AG08395 (cell line): ENCODE measurements around the gene VWCE.
"Not testable (repeated sequence)": the region's sequence is repeated elsewhere in the genome, so short reads cannot be mapped to it uniquely, and the experiment has no call there.

Experiments used
- DNase-seq: peaks from one replicate; pipeline ENCODE4 v3.0.0; 2012; ENCODE audit warnings: mixed read lengths, low spot score

VWCE gene

DNA sequence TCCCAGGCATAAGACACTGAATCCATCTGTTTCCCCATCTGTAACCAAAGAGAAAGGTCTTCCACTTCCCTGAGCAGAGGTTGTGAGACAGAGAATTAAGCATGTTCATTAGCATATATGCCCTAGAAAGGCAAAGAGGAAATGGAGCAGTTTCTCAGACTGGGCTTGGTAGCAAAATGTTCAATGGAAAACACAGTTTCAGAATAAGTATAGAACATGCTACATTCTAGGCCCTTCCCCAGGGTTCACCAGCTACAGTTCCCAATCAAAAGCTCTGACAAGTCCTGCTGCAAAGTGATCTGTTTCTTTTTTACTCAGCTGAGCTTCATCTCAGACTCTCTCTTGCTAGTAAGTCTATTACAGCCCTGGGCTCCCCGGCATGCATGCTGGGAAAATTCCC lies 42.8 kb downstream of the VWCE start:
- DNase-seq = not testable (repeated sequence)

DNA sequence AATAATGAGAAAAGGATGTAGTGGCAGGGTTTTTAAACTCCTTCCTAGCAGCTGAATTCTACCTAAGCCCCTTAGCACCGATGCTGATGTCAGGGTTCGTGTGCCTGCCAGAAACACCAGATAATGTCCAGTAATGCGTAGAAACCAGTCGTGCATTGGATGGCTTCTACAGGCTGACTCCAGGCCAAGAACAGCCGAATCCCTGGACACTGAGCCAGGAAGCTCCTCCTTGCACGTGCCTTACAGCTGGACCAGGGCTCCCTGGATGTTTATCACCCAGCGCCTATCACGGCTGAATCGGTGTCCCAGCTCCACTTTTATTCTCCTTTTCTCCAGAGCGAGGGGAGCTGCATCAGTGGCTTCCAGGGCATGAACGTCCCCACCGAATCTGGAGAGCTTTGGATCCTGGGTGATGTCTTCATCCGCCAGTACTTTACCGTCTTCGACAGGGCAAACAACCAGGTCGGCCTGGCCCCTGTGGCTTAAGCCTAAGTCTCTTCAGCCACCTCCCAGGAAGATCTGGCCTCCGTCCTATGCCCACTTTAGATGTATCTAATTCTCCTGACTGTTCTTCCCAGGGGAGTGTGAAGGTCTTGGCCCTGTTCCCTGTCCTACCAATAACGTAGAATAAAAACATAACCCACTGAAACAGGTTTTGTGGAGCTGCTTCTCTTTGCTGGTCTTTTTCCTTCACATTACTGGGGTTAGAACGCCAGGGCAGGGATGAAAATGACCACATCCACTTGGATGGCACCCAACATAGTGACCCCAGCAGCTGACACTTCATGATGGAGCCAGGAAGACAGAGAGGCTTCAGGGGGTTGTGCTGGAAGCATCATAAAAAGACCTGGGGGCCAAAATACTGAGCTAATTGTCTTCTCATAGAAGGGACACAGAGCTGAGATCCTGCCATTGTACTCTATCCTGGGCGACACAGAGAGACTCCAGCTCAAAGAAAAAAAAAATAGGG lies 44.0 kb downstream of the VWCE start:
- DNase-seq = not testable (repeated sequence)

DNA sequence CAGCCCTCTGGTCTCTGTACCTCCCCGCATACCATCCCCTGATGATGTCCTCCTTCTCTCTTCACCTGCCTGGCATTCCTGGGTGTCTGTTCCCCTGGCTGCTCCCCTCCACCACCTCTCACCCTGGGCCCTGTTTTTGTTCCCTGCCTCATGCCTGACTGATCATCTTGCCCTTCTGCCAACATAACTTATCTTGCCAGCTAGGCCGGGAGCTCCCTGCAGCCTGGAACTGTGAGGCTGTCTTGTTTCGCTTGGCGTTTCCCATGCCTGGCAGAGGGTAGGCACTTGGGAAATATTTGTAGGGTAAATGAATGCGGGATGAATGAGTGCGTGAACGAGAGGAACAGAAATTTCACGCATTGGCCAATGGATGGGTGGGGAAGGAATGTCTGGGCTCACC lies 45.9 kb downstream of the VWCE start:
- DNase-seq = not testable (repeated sequence)

DNA sequence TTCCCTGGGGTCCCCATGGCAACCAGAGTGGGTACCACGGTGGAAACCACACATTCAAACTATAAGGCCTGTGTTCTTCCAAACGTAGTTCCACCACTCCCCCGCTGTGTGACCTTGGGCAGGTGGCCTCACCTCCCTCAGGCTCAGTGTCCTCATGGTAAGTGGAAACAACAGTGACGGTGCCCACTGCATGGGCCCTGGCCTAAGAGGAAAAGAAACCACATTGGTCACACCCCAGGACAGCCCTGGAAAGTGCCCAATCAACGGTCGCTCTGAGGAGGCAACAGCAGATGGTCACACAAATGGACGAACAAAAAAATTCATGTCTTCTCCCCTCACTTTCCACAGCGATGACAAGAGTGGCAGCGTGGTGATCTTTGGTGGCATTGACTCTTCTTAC lies 47.0 kb downstream of the VWCE start:
- not testable (repeated sequence) for DNase-seq

DNA sequence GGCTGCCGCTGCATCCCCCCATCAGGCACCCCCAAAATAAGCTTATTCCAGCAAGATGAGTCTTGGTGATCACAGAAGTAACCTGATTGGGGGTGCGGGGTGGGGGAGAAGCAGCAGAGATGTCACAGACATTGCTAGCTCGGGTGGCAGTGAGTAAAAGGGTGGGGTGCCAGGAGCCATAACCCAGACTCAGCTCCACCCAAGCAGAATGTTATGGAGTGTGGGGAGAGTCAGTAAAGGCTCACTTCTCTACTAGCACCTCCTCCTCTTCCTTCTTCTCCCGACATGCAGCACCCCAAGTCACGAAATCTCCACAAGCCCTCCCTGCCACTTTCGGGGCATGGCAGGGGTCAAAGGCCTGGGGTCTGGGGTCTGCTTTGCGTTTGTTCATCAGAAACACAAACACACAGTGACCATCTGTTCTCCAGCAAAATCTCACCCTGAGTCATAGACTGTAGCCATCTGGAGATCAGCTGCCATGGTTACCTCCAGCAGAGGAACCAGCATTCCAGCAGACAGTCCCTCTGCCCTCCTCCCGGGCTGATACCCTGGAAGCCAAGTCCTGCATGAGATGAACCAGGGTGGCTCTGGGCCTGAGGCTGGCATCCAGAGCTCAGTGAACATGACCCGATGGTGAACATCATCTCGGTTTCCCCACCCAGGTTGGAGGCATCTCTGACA lies 49.7 kb downstream of the VWCE start:
- DNase-seq = not testable (repeated sequence)

DNA sequence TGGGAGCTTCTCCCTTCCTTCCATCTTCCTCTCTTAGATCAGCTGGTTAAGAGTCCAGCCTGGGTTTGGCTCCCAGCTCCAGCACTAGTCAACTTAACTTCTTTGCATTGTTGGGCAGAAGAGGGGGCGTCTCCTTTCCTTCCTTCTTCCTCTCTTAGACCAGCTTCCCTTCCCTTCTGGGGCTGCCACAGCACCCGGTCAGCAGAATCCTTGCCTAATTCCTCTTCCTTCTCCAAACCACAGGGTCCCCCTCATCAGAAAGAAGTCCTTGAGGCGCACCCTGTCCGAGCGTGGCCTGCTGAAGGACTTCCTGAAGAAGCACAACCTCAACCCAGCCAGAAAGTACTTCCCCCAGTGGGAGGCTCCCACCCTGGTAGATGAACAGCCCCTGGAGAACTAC lies 53.6 kb downstream of the VWCE start:
- DNase-seq = not testable (repeated sequence)

DNA sequence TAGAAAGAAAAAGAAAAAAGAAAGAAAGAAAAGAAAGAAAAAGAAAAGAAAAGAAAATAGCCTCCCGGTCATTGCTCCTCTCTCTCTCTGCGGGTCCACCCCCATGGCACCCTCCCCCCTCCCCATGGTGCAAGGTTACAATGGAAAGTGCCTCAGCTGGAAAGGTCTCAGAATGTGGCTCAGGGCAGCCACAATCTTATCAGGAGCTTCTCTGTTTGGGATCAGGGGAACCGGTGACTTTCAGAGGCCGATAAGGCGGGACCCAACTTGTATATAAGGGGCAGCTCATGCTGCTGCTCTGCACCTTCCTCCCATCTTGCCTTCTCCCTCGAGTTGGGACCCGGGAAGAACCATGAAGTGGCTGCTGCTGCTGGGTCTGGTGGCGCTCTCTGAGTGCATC lies 54.2 kb downstream of the VWCE start, which contains the start of gene PGA5:
Gene PGA5, plus strand, starts transcription at position 301 of the 400 bp plus-strand sequence. Its CDS starts 52 bp downstream, at position 353.
- not testable (repeated sequence) for DNase-seq

DNA sequence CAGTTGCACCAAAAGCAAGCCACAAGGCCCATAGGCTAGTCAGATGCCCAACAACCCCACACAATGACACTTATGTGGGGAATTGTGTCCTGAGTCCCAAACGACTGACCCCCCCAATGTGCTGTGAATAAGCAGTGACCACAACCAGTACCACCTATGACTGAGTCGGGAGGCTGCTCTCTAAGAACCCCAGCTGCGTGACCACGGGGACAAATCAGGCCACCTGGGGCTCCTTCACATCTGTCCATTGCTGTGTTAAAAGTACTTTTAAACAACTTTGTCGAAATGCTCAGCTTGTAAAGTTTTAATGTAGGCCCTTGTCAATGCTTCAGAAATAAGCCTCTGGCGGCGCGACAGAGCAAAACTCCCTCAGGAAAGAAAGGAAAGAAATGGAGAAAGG lies 54.8 kb downstream of the VWCE start:
- DNase-seq = not testable (repeated sequence)

DNA sequence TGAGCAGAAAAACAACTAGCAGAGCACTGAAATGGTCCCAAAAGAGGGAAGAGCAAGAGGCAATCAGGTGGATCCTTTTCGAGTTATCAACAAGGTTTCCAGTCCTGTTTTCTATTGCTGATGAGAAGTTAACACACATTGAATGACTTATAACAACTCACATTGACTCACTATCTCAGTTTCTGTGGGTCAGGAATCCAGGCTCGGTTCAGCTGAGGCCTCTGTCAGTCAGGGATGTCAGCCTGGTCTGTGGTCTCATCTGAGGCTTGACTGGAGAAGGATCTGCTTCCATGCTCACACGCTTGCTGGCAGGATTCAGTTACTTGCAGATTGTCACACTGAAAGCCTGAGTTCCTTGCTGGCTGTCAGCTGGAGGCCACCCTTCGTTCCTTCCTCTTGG lies 58.0 kb downstream of the VWCE start:
- not testable (repeated sequence) for DNase-seq

DNA sequence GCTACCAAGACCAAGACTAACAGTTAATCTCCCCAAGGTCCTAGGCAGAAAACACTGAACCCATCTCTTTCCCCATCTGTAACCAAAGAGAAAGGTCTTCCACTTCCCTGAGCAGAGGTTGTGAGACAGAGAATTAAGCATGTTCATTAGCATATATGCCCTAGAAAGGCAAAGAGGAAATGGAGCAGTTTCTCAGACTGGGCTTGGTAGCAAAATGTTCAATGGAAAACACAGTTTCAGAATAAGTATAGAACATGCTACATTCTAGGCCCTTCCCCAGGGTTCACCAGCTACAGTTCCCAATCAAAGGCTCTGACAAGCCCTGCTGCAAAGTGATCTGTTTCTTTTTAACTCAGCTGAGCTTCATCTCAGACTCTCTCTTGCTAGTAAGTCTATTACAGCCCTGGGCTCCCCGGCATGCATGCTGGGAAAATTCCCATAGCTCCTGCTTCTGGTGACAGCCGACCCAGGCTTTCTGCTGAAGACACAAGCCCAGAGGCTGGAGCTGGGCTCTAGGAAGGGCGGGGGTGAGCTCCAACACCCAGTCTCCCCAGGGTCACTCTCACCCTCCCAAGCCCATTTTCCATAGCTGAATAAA lies 62.5 kb downstream of the VWCE start:
- not testable (repeated sequence) for DNase-seq

DNA sequence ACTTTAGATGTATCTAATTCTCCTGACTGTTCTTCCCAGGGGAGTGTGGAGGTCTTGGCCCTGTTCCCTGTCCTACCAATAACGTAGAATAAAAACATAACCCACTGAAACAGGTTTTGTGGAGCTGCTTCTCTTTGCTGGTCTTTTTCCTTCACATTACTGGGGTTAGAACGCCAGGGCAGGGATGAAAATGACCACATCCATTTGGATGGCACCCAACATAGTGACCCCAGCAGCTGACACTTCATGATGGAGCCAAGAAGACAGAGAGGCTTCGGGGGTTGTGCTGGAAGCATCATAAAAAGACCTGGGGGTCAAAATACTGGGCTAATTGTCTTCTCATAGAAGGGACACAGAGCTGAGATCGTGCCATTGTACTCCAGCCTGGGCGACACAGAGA lies 63.5 kb downstream of the VWCE start:
- DNase-seq = not testable (repeated sequence)

DNA sequence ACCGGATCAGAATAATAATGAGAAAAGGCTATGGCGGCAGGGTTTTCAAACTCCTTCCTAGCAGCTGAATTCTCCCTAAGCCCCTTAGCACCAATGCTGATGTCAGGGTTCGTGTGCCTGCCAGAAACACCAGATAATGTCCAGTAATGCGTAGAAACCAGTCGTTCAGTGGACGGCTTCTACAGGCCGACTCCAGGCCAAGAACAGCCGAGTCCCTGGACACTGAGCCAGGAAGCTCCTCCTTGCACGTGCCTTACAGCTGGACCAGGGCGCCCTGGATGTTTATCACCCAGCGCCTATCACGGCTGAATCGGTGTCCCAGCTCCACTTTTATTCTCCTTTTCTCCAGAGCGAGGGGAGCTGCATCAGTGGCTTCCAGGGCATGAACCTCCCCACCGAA lies 64.1 kb downstream of the VWCE start:
- not testable (repeated sequence) for DNase-seq

DNA sequence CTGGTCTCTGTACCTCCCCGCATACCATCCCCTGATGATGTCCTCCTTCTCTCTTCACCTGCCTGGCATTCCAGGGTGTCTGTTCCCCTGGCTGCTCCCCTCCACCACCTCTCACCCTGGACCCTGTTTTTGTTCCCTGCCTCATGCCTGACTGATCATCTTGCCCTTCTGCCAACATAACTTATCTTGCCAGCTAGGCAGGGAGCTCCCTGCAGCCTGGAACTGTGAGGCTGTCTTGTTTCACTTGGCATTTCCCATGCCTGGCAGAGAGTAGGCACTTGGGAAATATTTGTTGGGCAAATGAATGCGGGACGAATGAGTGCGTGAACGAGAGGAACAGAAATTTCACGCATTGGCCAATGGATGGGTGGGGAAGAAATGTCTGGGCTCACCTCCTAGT lies 65.7 kb downstream of the VWCE start:
- DNase-seq = not testable (repeated sequence)

DNA sequence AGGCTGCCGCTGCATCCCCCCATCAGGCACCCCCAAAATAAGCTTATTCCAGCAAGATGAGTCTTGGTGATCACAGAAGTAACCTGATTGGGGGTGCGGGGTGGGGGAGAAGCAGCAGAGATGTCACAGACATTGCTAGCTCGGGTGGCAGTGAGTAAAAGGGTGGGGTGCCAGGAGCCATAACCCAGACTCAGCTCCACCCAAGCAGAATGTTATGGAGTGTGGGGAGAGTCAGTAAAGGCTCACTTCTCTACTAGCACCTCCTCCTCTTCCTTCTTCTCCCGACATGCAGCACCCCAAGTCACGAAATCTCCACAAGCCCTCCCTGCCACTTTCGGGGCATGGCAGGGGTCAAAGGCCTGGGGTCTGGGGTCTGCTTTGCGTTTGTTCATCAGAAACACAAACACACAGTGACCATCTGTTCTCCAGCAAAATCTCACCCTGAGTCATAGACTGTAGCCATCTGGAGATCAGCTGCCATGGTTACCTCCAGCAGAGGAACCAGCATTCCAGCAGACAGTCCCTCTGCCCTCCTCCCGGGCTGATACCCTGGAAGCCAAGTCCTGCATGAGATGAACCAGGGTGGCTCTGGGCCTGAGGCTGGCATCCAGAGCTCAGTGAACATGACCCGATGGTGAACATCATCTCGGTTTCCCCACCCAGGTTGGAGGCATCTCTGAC lies 68.5 kb downstream of the VWCE start:
- not testable (repeated sequence) for DNase-seq

DNA sequence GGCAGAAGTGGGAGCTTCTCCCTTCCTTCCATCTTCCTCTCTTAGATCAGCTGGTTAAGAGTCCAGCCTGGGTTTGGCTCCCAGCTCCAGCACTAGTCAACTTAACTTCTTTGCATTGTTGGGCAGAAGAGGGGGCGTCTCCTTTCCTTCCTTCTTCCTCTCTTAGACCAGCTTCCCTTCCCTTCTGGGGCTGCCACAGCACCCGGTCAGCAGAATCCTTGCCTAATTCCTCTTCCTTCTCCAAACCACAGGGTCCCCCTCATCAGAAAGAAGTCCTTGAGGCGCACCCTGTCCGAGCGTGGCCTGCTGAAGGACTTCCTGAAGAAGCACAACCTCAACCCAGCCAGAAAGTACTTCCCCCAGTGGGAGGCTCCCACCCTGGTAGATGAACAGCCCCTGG lies 72.4 kb downstream of the VWCE start:
- not testable (repeated sequence) for DNase-seq

DNA sequence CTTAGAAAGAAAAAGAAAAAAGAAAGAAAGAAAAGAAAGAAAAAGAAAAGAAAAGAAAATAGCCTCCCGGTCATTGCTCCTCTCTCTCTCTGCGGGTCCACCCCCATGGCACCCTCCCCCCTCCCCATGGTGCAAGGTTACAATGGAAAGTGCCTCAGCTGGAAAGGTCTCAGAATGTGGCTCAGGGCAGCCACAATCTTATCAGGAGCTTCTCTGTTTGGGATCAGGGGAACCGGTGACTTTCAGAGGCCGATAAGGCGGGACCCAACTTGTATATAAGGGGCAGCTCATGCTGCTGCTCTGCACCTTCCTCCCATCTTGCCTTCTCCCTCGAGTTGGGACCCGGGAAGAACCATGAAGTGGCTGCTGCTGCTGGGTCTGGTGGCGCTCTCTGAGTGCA lies 73.1 kb downstream of the VWCE start, which contains the start of gene PGA4:
Gene PGA4, plus strand, starts transcription at position 301 of the 400 bp plus-strand sequence. Its CDS starts 54 bp downstream, at position 355.
- DNase-seq = not testable (repeated sequence)

DNA sequence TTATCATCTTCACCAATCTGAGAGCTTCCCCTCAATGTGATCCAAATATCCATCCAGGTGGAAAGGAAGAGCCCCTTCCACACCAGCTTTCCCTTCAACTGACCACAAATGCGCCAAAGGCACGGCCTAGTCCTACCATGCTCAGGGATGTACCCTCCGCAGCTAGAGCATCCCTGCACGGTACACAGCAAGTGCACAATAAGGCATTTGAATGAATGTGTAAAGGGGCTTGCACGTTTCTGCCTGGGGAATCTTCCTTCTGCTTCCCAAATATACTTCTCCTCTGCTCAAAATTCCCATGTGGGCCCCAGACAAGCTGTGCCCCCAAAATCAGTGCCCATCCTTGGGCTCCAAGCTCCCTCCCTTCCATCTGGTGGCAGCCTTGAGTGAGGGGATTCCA lies 76.1 kb downstream of the VWCE start:
- DNase-seq = not testable (repeated sequence)

DNA sequence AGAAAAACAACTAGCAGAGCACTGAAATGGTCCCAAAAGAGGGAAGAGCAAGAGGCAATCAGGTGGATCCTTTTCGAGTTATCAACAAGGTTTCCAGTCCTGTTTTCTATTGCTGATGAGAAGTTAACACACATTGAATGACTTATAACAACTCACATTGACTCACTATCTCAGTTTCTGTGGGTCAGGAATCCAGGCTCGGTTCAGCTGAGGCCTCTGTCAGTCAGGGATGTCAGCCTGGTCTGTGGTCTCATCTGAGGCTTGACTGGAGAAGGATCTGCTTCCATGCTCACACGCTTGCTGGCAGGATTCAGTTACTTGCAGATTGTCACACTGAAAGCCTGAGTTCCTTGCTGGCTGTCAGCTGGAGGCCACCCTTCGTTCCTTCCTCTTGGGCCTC lies 76.8 kb downstream of the VWCE start:
- not testable (repeated sequence) for DNase-seq

DNA sequence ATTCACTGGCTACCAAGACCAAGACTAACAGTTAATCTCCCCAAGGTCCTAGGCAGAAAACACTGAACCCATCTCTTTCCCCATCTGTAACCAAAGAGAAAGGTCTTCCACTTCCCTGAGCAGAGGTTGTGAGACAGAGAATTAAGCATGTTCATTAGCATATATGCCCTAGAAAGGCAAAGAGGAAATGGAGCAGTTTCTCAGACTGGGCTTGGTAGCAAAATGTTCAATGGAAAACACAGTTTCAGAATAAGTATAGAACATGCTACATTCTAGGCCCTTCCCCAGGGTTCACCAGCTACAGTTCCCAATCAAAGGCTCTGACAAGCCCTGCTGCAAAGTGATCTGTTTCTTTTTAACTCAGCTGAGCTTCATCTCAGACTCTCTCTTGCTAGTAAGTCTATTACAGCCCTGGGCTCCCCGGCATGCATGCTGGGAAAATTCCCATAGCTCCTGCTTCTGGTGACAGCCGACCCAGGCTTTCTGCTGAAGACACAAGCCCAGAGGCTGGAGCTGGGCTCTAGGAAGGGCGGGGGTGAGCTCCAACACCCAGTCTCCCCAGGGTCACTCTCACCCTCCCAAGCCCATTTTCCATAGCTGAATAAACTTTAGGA lies 81.3 kb downstream of the VWCE start:
- not testable (repeated sequence) for DNase-seq

DNA sequence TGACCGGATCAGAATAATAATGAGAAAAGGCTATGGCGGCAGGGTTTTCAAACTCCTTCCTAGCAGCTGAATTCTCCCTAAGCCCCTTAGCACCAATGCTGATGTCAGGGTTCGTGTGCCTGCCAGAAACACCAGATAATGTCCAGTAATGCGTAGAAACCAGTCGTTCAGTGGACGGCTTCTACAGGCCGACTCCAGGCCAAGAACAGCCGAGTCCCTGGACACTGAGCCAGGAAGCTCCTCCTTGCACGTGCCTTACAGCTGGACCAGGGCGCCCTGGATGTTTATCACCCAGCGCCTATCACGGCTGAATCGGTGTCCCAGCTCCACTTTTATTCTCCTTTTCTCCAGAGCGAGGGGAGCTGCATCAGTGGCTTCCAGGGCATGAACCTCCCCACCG lies 82.9 kb downstream of the VWCE start:
- not testable (repeated sequence) for DNase-seq

DNA sequence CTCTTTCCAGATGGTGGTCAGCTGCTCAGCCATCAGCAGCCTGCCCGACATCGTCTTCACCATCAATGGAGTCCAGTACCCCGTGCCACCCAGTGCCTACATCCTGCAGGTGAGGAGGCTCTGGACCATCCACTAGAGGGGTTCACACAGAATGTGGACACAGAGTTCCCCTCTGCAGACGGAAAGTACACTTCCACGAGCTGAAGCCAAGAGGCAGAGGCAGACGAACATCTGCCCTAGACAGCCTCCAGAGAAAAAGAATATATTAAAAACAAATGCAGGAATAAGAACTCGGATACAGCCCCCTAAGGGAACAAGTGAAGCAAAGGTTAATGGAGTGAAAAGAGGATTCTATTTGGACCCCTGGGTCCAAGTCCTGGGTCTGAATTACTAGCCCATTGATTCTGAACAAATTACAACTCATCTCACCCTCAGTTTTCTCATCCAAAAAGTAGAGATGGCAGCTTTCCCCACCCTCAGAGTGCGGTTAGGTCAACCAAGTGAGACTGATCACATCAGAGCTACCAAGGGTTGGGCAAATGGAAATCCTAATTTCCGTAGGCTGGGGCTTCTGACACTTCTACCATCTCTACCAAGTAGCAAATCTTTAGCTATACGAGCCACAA lies 83.7 kb downstream of the VWCE start:
- not testable (repeated sequence) for DNase-seq
